Measurements from ENCODE around the gene HLA-A. TPM values are rescaled to one million over a fixed set of nuclear protein-coding genes. Genes with fewer than 3 reads are reported as not detected.

HLA-A gene
- total and polyA plus RNA-seq, 2 of the 13 experiments (the other 11 are each of a cell fraction or from before 2014, with no cell fraction given), result 345 to 527 TPM

DNA sequence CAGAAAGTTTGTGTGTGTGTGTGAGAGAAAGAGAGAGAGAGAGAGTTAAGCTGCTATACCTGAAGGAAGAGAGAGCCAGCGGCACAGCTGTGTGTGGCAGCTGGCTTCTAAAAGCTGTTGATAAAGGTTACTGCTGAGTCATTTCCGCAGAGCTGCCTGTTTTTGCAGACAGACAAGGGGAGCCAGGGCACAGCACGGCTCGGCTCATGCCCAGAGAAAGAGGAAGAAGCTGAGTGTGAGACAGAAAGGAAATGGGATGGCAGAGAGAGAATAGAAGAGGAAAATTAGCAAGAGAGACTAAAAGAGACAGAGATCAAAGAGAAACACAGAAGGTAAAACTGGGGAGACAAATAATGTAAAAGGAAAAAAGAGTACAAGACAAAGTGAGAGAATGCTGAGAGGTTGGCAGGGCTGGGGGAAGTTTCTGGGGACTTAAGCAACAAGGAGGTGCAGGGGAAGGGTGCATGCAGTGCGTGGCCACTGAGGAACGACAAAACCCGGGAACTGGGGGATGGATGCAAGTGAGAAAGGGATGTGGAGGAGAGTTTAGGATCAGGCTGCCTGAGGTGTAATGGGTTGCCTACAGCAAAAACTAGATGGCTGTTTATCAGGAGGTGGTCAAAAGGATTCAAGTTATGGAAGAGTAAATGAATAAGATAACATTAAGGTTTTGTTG is 22.7 kb downstream of the HLA-A start (continued):
- TF ChIP-seq, protein P1, sequence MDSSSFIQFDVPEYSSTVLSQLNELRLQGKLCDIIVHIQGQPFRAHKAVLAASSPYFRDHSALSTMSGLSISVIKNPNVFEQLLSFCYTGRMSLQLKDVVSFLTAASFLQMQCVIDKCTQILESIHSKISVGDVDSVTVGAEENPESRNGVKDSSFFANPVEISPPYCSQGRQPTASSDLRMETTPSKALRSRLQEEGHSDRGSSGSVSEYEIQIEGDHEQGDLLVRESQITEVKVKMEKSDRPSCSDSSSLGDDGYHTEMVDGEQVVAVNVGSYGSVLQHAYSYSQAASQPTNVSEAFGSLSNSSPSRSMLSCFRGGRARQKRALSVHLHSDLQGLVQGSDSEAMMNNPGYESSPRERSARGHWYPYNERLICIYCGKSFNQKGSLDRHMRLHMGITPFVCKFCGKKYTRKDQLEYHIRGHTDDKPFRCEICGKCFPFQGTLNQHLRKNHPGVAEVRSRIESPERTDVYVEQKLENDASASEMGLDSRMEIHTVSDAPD (CRISPR knock-in tag; IDR thresholded peaks at IDR 0.05), result no peak
- TF ChIP-seq, protein P2, sequence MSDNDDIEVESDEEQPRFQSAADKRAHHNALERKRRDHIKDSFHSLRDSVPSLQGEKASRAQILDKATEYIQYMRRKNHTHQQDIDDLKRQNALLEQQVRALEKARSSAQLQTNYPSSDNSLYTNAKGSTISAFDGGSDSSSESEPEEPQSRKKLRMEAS (IDR thresholded peaks at IDR 0.05), result peak; percentile 62
- 0 out of 2 replicates have a peak, but pooled peaks have one; percentile 56 for TF ChIP-seq ZNF354B (CRISPR knock-in tag; IDR thresholded peaks at IDR 0.05)
- TF ChIP-seq, protein P3, sequence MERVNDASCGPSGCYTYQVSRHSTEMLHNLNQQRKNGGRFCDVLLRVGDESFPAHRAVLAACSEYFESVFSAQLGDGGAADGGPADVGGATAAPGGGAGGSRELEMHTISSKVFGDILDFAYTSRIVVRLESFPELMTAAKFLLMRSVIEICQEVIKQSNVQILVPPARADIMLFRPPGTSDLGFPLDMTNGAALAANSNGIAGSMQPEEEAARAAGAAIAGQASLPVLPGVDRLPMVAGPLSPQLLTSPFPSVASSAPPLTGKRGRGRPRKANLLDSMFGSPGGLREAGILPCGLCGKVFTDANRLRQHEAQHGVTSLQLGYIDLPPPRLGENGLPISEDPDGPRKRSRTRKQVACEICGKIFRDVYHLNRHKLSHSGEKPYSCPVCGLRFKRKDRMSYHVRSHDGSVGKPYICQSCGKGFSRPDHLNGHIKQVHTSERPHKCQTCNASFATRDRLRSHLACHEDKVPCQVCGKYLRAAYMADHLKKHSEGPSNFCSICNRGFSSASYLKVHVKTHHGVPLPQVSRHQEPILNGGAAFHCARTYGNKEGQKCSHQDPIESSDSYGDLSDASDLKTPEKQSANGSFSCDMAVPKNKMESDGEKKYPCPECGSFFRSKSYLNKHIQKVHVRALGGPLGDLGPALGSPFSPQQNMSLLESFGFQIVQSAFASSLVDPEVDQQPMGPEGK (CRISPR knock-in tag; IDR thresholded peaks at IDR 0.05), result peak; percentile 54
- no peak for TF ChIP-seq ZFP90 (CRISPR knock-in tag; IDR thresholded peaks at IDR 0.05; ENCODE audit: borderline replicate concordance)
- TF ChIP-seq, protein P4, sequence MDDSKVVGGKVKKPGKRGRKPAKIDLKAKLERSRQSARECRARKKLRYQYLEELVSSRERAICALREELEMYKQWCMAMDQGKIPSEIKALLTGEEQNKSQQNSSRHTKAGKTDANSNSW (CRISPR knock-in tag; IDR thresholded peaks at IDR 0.05; ENCODE audit: borderline replicate concordance), result no peak
- TF ChIP-seq, protein P5, sequence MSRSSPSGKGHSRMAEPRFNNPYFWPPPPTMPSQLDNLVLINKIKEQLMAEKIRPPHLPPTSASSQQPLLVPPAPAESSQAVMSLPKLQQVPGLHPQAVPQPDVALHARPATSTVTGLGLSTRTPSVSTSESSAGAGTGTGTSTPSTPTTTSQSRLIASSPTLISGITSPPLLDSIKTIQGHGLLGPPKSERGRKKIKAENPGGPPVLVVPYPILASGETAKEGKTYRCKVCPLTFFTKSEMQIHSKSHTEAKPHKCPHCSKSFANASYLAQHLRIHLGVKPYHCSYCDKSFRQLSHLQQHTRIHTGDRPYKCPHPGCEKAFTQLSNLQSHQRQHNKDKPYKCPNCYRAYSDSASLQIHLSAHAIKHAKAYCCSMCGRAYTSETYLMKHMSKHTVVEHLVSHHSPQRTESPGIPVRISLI (CRISPR knock-in tag; IDR thresholded peaks at IDR 0.05; ENCODE audit: borderline replicate concordance), result peak; percentile 72; the same call in 1 of the 2 replicates
- TF ChIP-seq, protein P6, sequence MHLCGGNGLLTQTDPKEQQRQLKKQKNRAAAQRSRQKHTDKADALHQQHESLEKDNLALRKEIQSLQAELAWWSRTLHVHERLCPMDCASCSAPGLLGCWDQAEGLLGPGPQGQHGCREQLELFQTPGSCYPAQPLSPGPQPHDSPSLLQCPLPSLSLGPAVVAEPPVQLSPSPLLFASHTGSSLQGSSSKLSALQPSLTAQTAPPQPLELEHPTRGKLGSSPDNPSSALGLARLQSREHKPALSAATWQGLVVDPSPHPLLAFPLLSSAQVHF (CRISPR knock-in tag; IDR thresholded peaks at IDR 0.05), result no peak
- TF ChIP-seq ZNF350 (CRISPR knock-in tag; IDR thresholded peaks at IDR 0.05; ENCODE audit: borderline replicate concordance, low read depth), result peak; percentile 61; the same call in 1 of the 2 replicates
- TF ChIP-seq, protein P7, sequence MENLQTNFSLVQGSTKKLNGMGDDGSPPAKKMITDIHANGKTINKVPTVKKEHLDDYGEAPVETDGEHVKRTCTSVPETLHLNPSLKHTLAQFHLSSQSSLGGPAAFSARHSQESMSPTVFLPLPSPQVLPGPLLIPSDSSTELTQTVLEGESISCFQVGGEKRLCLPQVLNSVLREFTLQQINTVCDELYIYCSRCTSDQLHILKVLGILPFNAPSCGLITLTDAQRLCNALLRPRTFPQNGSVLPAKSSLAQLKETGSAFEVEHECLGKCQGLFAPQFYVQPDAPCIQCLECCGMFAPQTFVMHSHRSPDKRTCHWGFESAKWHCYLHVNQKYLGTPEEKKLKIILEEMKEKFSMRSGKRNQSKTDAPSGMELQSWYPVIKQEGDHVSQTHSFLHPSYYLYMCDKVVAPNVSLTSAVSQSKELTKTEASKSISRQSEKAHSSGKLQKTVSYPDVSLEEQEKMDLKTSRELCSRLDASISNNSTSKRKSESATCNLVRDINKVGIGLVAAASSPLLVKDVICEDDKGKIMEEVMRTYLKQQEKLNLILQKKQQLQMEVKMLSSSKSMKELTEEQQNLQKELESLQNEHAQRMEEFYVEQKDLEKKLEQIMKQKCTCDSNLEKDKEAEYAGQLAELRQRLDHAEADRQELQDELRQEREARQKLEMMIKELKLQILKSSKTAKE (CRISPR knock-in tag; IDR thresholded peaks at IDR 0.05; ENCODE audit: borderline replicate concordance), result peak; percentile 30; the same call in 1 of the 2 replicates
- no peak for TF ChIP-seq FOXA1 (IDR thresholded peaks at IDR 0.05)
- TF ChIP-seq FOXA1 (CRISPR knock-in tag; IDR thresholded peaks at IDR 0.05), result peak; percentile 82
- no peak for TF ChIP-seq ZSCAN29 (CRISPR knock-in tag; conservative IDR thresholded peaks at IDR 0.05)
- TF ChIP-seq, protein P8, sequence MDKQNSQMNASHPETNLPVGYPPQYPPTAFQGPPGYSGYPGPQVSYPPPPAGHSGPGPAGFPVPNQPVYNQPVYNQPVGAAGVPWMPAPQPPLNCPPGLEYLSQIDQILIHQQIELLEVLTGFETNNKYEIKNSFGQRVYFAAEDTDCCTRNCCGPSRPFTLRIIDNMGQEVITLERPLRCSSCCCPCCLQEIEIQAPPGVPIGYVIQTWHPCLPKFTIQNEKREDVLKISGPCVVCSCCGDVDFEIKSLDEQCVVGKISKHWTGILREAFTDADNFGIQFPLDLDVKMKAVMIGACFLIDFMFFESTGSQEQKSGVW (CRISPR knock-in tag; IDR thresholded peaks at IDR 0.05; ENCODE audit: borderline replicate concordance), result no peak
- TF ChIP-seq RFXAP (CRISPR knock-in tag; IDR thresholded peaks at IDR 0.05; ENCODE audit: borderline replicate concordance), result peak; percentile 71; the same call in 1 of the 2 replicates
- TF ChIP-seq, protein P9, sequence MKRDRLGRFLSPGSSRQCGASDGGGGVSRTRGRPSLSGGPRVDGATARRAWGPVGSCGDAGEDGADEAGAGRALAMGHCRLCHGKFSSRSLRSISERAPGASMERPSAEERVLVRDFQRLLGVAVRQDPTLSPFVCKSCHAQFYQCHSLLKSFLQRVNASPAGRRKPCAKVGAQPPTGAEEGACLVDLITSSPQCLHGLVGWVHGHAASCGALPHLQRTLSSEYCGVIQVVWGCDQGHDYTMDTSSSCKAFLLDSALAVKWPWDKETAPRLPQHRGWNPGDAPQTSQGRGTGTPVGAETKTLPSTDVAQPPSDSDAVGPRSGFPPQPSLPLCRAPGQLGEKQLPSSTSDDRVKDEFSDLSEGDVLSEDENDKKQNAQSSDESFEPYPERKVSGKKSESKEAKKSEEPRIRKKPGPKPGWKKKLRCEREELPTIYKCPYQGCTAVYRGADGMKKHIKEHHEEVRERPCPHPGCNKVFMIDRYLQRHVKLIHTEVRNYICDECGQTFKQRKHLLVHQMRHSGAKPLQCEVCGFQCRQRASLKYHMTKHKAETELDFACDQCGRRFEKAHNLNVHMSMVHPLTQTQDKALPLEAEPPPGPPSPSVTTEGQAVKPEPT (CRISPR knock-in tag; IDR thresholded peaks at IDR 0.05; ENCODE audit: low read depth), result 0 out of 2 replicates have a peak, but pooled peaks have one; percentile 39
- no peak for TF ChIP-seq ZNF441 (CRISPR knock-in tag; IDR thresholded peaks at IDR 0.05; ENCODE audit: borderline replicate concordance)

All from HepG2 (cell line).